ENCODE results near the gene STARD3NL. TPM values are rescaled to one million over a fixed set of nuclear protein-coding genes. Genes with fewer than 3 reads are reported as not detected.

The STARD3NL gene
- total RNA-seq, 2 donors from 2014 or later = 37.0 to 41.8 TPM

DNA sequence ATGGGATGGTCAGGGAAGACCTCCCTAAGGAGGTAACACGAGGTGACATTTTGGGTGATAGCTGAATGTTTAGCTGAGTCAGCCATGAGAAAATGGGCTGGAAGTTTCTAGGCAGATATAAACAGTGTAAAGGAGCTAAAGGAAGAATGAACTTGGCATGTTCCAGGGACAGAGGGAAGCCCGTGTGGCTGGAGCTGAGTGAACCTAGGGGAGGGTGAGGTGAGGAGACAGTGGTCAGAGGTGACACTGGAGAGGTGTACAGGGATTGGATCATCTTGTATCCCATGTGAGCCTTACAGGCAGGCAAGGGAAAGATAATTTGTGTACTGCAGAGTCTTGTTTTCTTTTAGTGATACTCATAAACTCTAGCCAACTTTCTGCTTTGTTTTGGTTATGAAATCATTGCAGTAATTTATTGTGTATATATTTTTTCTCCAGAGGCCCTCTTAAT, 1.8 kb downstream of the STARD3NL start:
- intact Hi-C loops (cut with DNase I) = no loop called here
- DNase-seq (ENCODE audit: low spot score) = no peak

DNA sequence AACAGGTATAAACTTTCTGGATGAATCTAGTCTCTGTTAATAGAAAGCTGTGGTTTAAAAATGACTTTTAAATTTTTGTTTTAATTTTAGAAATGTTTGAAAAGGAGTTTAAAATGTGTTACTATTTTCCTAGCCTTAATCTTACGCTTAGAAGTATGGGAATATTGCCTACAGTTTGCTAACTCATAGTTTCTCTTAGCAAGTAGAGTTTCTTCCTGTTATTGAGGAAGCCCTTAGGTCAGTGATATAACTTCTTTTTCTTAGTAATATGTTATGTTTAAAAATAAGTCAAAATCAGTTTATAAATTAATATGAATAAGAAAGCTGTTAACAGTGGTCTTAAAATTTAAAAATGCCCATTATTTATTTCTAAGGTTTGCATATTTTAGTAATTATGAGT, 3.1 kb downstream of the STARD3NL start:
- no peak for DNase-seq (ENCODE audit: low spot score)
- intact Hi-C loops (cut with DNase I) = no loop called here

DNA sequence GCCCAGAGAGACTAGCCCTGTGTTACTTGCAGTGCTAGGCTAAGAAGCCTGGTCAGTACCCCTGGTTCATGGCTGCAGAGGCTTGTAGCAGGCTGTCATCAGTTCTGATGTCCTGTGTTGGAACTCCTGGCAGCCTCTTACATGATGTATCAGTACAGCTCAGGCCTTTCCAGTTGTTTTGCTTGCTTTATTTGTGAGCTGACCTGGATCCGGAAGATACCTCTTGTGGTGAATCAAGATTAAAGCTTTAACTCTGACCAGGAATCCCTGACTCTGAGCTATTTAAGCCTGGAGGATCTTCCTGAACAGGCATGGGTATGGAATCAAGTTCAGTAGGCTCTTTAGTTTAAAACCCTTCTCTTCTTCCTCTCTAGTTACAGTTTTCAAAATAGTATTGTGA, 4.4 kb downstream of the STARD3NL start:
- no peak for DNase-seq (ENCODE audit: low spot score)
- intact Hi-C loops (cut with DNase I) = no loop called here

- no peak for DNase-seq (ENCODE audit: low spot score)
- intact Hi-C loops (cut with DNase I) = no loop called here
Observed at GRCh38 chr7:38185395-38186307, 7.6 kb downstream of the STARD3NL start.

DNA sequence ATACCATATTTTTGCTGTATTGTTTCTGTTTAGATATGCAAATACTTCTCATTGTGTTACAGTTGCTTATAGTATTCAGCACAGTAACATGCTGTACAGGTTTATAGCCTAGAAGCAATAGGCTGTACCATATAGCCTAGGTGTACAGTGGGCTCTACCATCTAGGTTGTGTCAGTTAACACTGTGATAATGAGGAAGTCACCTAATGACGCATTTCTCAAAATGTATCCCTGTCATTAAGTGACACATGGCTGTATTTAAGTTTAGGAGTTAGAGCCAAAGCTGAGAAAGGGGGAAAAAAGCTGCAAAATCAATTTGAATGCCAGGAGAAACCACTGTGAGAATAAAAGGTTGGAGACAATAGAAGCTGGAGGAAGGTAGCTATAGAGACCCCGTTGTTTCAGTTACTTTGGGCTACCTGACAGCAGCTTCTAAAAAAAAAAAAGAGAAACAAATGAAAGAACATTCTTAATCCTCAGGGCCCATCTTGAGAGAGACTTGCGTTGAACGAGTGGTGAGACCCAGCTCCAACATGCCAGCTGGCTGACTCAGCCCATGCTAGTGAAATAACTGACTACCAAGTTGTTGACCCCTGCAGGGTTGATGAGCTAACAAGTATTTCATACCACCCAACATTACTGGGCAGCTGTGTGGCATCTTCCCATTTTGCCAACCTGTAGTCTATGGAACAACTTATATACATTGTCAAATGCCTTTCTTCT, 8.7 kb downstream of the STARD3NL start:
- intact Hi-C loops (cut with DNase I) = no loop called here
- no peak for DNase-seq (ENCODE audit: low spot score)

DNA sequence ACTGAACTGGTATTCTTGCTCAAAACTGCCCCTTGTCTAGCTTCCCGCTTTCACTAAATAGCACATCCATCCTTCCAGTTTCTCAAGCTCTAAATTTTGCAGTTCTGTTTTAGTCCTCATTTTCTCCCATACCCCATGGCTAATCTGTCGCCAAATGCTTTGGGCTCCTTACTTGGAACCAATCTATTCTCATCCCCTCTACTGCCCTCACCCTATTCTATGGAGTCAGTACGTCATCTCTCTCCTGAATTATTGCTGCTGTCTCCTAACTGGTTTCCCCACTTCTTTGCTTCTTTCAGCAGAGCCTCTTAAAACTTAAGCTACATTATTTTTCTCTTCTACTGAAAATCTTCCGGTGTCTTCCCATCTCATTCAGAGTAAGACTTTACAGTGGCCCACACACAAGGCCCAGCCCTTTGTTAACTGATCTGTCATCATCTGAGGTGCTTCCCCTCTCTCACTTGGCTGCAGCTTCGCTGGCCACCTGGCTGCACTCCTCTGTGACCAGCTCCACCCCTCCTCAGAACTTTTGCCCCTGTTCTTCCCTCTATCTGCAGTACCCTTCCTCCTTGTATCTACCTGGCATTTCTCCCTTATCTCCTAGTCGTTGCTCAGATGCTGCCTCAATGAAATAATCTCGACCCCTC, 9.9 kb downstream of the STARD3NL start:
- no peak for DNase-seq (ENCODE audit: low spot score)
- intact Hi-C loops (cut with DNase I) = no loop called here

DNA sequence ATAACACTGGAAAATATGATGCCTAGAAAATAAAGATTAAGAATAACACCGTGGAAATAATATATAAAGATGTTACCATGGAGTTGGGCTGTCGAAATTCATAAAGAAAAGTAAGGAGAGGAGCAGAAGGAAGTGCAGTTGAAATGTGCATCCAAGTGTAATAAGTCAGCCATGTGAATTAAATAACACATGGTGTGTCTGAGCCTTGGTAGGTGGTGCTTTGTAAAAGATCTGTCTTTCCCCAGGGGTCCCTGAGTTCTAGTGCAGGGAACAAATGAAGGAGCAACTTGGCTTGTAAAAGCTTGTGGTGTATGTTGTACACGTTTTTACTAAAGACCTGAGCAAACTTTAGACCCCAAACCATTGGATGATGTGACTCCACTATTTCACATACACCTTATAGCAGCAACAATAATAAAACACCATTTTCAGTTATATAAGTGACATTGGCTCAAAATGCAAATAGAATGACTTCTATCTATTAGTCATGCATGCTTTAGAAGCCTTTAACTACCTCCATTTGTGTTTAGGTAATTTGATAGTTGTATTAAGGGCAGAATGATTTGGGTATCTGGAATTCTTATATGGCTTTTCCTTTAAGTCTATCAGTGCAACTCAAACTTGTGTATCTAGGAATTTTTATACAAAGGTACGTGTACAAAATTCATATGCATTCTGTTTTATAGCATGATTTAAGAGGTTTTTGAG, 11.3 kb downstream of the STARD3NL start:
- intact Hi-C loops (cut with DNase I) = no loop called here
- no peak for DNase-seq (ENCODE audit: low spot score)

GRCh38 chr7:38190011-38190410, 12.0 kb downstream of the STARD3NL start:
- intact Hi-C loops (cut with DNase I) = loop anchor here in 1 of 2 donors (10.0 kb wide), 1 partner anchor 265 kb away; the partner anchor contains the start of gene EPDR1

DNA sequence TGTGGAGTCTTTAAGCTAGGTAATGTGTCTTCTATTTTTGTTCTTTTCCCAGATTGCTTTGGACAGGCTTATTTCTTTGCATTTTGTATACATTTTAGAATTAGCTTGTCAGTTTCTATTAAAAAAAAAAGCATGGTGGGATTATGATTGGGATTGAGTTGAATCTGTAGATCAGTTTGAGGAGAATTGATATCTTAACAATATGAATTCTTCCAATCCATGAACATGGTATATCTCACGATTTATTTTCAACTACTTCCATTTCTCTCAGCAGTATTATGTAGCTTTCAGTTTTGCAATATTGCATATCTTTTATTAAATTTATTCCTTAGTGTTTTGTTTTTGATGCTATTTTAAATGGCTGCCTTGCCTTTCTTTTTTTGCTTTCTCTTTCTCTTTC, 13.7 kb downstream of the STARD3NL start:
- no peak for DNase-seq (ENCODE audit: low spot score)
- intact Hi-C loops (cut with DNase I) = loop anchor here in 1 of 2 donors (10.0 kb wide), 1 partner anchor 267 kb away; the partner anchor contains the start of gene EPDR1

More at GRCh38 chr7:38190011-38190410, 12.0 kb downstream of the STARD3NL start:
- no peak for DNase-seq (ENCODE audit: low spot score)

- intact Hi-C loops (cut with DNase I) = loop anchor here in 1 of 2 donors (10.0 kb wide), 1 partner anchor 268 kb away; the partner anchor contains the start of gene EPDR1
- no peak for DNase-seq (ENCODE audit: low spot score)
Observed at GRCh38 chr7:38192327-38192726, 14.3 kb downstream of the STARD3NL start.

DNA sequence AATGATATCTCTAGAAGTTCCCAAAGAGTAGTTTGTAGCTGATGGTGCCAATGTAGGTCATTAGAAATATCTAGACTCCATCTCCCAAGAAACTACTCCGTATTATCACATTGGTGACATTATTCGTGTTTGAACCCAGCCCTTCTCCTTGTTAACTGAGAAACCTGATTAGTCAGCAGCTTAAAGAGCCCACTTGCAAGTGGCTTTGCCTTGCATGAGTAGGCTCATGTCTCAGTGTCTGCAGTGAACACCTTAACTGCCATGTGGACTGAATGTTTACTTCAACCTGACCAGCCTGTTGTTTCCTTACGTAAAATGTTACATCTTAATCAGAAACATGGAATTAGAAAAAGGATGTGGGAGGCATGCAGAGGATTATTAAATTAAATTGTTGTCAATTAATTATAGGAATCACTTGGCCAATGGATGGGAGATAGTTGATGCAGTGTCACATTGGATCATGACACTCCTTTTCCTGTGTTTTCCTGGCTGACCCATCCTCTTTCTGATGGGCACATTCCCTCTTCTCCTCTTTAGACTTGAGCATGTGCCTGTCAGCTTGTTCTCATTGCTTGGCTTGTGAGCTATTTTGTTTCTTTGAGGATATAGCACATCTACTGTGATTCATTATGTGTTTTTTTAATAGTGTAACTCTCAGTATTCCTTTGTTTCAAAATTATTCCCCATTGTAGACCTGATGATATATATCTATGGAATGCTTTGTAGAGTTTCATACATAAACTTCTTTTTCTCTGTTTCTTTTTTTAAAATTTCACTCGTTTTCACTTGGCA, 18.0 kb downstream of the STARD3NL start:
- DNase-seq (ENCODE audit: low spot score) = no peak
- intact Hi-C loops (cut with DNase I) = loop anchor here in 1 of 2 donors (10.0 kb wide), 1 partner anchor 271 kb away; the partner anchor contains the start of gene EPDR1

GRCh38 chr7:38198366-38198765, 20.3 kb downstream of the STARD3NL start:
- intact Hi-C loops (cut with DNase I) = loop anchor here in 1 of 2 donors (10.0 kb wide), 1 partner anchor 274 kb away; the partner anchor contains the start of gene EPDR1
- no peak for DNase-seq (ENCODE audit: low spot score)

DNA sequence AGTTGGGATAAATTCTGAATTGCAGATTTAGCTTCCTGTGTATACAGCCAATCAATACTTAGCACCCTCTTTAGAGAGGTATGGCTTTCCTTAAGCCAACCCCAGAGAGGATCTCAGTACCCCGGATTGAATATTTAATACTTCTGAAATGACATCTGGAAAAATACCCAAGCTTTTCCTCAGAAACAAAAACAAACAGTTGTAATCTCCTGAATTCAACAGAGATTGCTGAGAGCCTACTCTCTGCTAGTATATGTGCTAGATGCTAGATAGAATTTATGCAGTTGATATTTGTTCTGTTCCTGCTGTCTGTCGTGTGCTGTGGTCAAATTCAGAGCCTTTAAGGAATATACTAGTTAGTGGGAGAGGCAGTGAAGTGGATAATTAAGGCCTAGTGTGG, 21.1 kb downstream of the STARD3NL start:
- DNase-seq (ENCODE audit: low spot score) = no peak
- intact Hi-C loops (cut with DNase I) = loop anchor here in 1 of 2 donors (10.0 kb wide), 1 partner anchor 274 kb away; the partner anchor contains the start of gene EPDR1

GRCh38 chr7:38199782-38200181, 21.7 kb downstream of the STARD3NL start:
- intact Hi-C loops (cut with DNase I) = loop anchor here in 1 of 2 donors (10.0 kb wide), 1 partner anchor 275 kb away; the partner anchor contains the start of gene EPDR1
- no peak for DNase-seq (ENCODE audit: low spot score)

DNA sequence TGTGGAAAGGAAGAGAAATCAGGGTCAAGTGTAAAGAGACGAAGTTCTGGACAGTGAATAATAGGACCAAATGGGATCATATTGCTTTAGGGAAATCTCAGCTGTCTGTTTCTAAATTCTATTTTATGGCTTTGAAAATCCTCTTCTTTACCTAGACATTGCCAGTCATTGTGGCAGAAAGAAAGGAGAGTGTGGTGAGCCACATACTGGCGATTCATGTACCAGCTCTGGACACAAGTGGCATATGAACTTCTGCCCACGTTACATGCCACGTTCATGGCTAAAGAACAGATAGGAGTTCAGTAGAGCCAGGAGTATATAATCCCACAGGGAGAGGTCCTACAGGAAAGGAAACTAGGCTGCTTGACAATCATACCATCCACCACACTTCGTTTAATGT, 28.0 kb downstream of the STARD3NL start:
- intact Hi-C loops (cut with DNase I) = no loop called here
- no peak for DNase-seq (ENCODE audit: low spot score)

- intact Hi-C loops (cut with DNase I) = no loop called here
- DNase-seq (ENCODE audit: low spot score) = no peak
Observed at GRCh38 chr7:38207843-38208242, 29.8 kb downstream of the STARD3NL start.

- intact Hi-C loops (cut with DNase I) = loop anchor here in 1 of 2 donors (5.0 to 10.0 kb wide), 2 partner anchors 767 to 1176 kb away; partner anchors contain the start of gene ELMO1
- no peak for DNase-seq (ENCODE audit: low spot score)
Observed at GRCh38 chr7:38211486-38211885, 33.4 kb downstream of the STARD3NL start.

DNA sequence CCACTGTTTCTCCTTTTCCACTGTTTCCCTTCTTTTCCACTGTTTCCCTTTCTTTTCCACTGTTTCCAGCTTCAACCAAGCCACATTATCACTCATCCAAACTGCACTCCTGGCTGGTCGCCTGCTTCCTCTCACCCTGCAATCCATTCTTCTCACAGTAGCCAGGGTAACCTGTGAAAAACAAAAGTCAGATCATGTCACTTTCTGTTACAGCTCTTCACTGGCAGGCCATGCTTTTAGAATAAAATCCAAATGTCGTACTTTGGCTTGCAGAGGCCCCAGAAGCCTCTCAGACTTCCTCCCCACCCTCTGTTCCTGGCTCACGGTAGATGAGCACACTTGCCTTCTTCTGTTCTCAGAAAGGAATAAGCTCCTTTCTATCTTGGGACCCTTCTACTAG, 33.9 kb downstream of the STARD3NL start:
- intact Hi-C loops (cut with DNase I) = loop anchor here in 1 of 2 donors (5.0 to 10.0 kb wide), 2 partner anchors 767 to 1175 kb away; partner anchors contain the start of gene ELMO1
- DNase-seq (ENCODE audit: low spot score) = no peak
